ENCODE data around the gene ARSD. TPM values are rescaled to one million over a fixed set of nuclear protein-coding genes. Genes with fewer than 3 reads are reported as not detected.
"Not testable (repeated sequence)": the region's sequence is repeated elsewhere in the genome, so short reads cannot be mapped to it uniquely, and the experiment has no call there.

The ARSD gene
- polyA plus RNA-seq (2011; rRNA removed) (11.6 and 12.7 TPM in 2 replicates), polyA minus RNA-seq (2011; rRNA and poly(A)+ RNA removed) (12.8 and 16.0 TPM in 2 replicates)

DNA sequence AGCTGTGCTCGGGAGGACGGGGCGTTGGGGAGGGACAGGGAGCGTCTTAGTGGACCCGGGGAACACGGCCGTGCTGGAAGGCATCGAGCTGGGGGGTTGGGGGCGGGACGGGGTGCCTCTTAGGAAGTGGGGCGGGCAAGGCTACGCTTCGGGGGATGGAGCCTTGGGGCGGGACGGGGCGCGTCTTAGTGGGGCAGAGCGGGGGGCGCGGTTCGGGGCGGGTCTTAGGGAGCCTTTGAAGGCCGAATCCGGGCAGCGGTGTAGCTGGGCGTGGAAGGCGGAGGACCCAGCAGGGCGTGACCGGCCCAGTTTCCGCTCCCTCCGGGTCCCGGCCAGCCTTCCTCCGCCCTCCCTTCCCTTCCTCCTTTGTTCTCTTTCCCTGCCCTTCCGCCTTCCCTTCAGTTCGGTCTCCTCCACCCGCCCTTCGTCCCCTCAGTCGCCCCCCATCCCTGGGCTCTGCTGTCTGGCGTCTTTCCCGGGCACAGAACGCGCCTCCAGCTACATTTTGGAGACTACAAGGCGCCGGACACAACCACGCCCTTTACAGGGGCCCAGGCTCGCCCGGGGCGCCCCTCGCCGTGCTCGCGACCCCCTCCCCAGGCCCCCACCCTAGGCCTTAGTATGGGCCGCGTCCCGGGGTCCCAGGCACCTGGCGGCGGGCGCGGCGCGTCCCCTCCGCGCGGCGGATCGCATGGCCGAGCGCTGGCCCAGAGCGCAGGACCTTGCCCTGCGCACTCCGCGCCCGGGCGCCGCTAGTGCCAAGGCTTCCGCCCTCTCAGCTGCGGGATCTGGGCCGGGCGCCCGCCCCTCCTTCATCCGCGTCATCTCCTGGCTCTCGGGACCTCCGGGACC is at the start of gene ARSD:
TSS of gene ARSD (minus strand) at position 757 of the 852 bp plus-strand sequence. CDS start at position 693, 64 bp downstream.
- Histone ChIP-seq H3K27ac (ENCODE audit: low read depth, low read length) (peak within 1 kb of the TSS; percentile 95), H3K9me3 (ENCODE audit: control insufficient read depth, insufficient read depth, low read length) (peaks cover 3% of the 10 kb centered on the region), H3K27me3 (ENCODE audit: control insufficient read depth, insufficient read depth, low read length) (no peaks in the 10 kb centered on the region), H3K4me3 (ENCODE audit: low read depth, low read length) (peak within 1 kb of the TSS; percentile 68)
- DNase-seq (ENCODE audit: low read depth, low spot score), result peak; percentile 79
- ChIA-PET CTCF (no interaction called here), POLR2A (interaction anchor here (0.6 to 1.8 kb wide), 3 partner anchors 35 to 593 kb away, joined by 3 to 7 read pairs (median 3); a partner anchor contains a TSS)
- TF ChIP-seq, protein P1, sequence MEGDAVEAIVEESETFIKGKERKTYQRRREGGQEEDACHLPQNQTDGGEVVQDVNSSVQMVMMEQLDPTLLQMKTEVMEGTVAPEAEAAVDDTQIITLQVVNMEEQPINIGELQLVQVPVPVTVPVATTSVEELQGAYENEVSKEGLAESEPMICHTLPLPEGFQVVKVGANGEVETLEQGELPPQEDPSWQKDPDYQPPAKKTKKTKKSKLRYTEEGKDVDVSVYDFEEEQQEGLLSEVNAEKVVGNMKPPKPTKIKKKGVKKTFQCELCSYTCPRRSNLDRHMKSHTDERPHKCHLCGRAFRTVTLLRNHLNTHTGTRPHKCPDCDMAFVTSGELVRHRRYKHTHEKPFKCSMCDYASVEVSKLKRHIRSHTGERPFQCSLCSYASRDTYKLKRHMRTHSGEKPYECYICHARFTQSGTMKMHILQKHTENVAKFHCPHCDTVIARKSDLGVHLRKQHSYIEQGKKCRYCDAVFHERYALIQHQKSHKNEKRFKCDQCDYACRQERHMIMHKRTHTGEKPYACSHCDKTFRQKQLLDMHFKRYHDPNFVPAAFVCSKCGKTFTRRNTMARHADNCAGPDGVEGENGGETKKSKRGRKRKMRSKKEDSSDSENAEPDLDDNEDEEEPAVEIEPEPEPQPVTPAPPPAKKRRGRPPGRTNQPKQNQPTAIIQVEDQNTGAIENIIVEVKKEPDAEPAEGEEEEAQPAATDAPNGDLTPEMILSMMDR (IDR thresholded peaks at IDR 0.05; ENCODE audit: low read depth, low read length), result no peak

DNA sequence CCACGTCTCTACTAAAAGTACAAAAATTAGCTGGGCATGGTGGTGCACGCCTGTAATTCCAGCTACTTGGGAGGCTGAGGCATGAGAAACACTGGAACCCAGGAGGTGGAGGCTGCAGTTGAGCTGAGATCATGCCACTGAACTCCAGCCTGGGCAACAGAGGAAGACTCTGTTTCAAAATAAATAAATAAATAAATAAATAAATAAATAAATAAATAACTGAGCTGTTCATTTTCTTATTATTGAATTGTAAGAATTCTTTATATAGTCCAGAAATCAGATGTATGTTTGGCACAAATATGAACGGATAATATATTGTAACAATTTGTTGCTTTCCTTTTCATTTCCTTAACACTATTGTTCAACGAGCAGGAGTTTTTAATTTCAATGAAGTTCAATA is 49.5 kb upstream of the ARSD start:
- H3K4me3 ChIP-seq (ENCODE audit: low read depth, low read length); CTCF ChIA-PET; H3K27ac ChIP-seq (ENCODE audit: low read depth, low read length); POLR2A ChIA-PET; H3K27me3 ChIP-seq (ENCODE audit: control insufficient read depth, insufficient read depth, low read length); DNase-seq (ENCODE audit: low read depth, low spot score); H3K9me3 ChIP-seq (ENCODE audit: control insufficient read depth, insufficient read depth, low read length): not testable (repeated sequence)

DNA sequence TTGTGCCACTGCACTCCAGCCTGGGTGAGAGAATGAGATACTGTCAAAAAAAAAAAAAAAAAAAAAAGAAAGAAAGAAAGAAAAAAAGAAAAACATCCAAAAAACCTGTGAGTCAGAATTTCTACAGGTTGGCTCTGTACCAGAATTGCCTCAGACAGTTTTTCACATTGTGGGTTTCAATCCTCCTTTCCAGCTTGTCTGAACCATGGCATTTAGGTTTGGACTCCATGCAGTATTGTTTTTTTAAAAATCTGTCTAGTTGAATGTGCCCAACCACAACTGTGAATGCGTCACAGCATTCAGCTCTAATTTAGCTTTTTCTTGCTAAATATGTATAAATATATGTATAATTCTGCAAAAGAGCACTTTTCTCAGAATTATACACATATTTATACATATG is 45.8 kb upstream of the ARSD start:
- Histone ChIP-seq H3K27me3 (ENCODE audit: control insufficient read depth, insufficient read depth, low read length) (no peaks in the 10 kb centered on the region), H3K27ac (ENCODE audit: low read depth, low read length) (no peak overlapping the region), H3K4me3 (ENCODE audit: low read depth, low read length) (no peak overlapping the region), H3K9me3 (ENCODE audit: control insufficient read depth, insufficient read depth, low read length) (no peaks in the 10 kb centered on the region)
- CTCF ChIA-PET, result no interaction called here
- POLR2A ChIA-PET, result no interaction called here
- TF ChIP-seq, protein P1 (IDR thresholded peaks at IDR 0.05; ENCODE audit: low read depth, low read length), result no peak
- DNase-seq (ENCODE audit: low read depth, low spot score), result no peak

DNA sequence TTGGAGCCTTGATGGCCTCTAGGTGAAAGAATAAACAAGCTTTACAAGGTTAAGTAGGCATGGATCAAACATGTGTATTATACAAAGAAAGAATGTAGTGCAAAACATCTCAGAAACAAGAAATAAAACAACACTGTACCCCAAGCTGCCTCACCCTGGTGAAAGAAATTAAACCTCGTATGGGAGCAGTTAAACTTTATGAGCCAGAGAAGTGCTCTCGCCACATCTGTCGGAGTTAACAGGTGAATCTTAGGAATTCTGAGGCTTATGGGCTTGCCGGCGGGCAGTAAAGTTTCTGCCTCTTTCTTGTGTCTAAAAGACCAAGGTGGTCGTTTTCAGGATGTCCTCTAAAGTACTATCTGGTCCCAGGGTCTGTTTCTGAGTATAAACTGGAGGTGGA is 43.3 kb upstream of the ARSD start:
- no peak for DNase-seq (ENCODE audit: low read depth, low spot score)
- Histone ChIP-seq H3K27ac (ENCODE audit: low read depth, low read length) (no peak overlapping the region), H3K4me3 (ENCODE audit: low read depth, low read length) (no peak overlapping the region), H3K27me3 (ENCODE audit: control insufficient read depth, insufficient read depth, low read length) (no peaks in the 10 kb centered on the region), H3K9me3 (ENCODE audit: control insufficient read depth, insufficient read depth, low read length) (no peaks in the 10 kb centered on the region)
- ChIA-PET POLR2A (no interaction called here), CTCF (no interaction called here)
- TF ChIP-seq, protein P1 (IDR thresholded peaks at IDR 0.05; ENCODE audit: low read depth, low read length), result no peak

DNA sequence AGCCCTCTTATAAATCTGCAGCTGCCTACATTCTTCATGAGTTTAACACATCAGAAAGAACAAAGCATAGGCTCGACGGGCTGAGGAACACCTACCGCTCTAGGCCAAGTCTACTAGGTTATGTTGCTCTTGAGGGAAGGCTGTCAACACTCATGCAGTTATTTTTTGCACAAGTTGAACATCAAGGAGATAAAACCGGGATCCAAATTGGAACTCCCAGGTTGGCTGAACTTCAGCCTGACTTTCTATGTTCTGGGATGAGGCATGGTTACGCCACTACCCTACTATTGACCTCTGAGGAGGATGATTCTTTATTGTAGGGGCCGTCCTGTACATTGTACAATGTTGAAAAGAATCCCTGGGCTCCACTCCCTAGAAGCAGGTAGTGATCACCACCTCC is 39.9 kb upstream of the ARSD start:
- CTCF ChIA-PET, result no interaction called here
- Histone ChIP-seq H3K27ac (ENCODE audit: low read depth, low read length) (no peak overlapping the region), H3K9me3 (ENCODE audit: control insufficient read depth, insufficient read depth, low read length) (no peaks in the 10 kb centered on the region), H3K4me3 (ENCODE audit: low read depth, low read length) (no peak overlapping the region), H3K27me3 (ENCODE audit: control insufficient read depth, insufficient read depth, low read length) (no peaks in the 10 kb centered on the region)
- DNase-seq (ENCODE audit: low read depth, low spot score), result no peak
- POLR2A ChIA-PET, result no interaction called here
- TF ChIP-seq, protein P1 (IDR thresholded peaks at IDR 0.05; ENCODE audit: low read depth, low read length), result no peak

All from AG04450 (cell line).